SK-N-SH treated with all-trans-retinoic acid at 6 μM for 48 hours (cell line): ENCODE measurements around the gene SAMD3.

Experiments
- ATAC-seq: fragments of 200-7000 bp; cut with Tn5 transposase; 3 replicates; pipeline ENCODE4 v1.9.1; 2020; ENCODE audit warnings: mild to moderate bottlenecking, moderate library complexity
- ARNTL ChIP-seq: fragments of 450-650 bp; formaldehyde crosslinking; IDR thresholded peaks from 2 replicates; pipeline ENCODE4 v1.5.0; 2020; ENCODE audit warnings: low read depth, mild to moderate bottlenecking, moderate library complexity, borderline replicate concordance
- BACH2 ChIP-seq: fragments of 250-450 bp; sonication (Bioruptor Pico); IDR thresholded peaks from 2 replicates; pipeline ENCODE4 v1.9.0; 2021; ENCODE audit warnings: mild to moderate bottlenecking, borderline replicate concordance
- CSDC2 ChIP-seq: fragments of 250-450 bp; sonication (Bioruptor Pico); IDR thresholded peaks from 2 replicates; pipeline ENCODE4 v1.5.0; 2020; ENCODE audit warnings: mild to moderate bottlenecking, moderate library complexity
- ESRRG ChIP-seq: fragments of 250-450 bp; sonication (Bioruptor Pico); IDR thresholded peaks from 2 replicates; pipeline ENCODE4 v1.6.1; 2021; ENCODE audit warnings: mild to moderate bottlenecking
- GLIS3 ChIP-seq: fragments of 250-450 bp; sonication (Bioruptor Pico); IDR thresholded peaks from 2 replicates; pipeline ENCODE4 v1.5.0; 2020; ENCODE audit warnings: mild to moderate bottlenecking, moderate library complexity
- ISL1 ChIP-seq: fragments of 250-450 bp; sonication (Bioruptor Pico); IDR thresholded peaks from 2 replicates; pipeline ENCODE4 v2.1.2; 2022; ENCODE audit warnings: mild to moderate bottlenecking, moderate library complexity
- OSR1 ChIP-seq: fragments of 250-450 bp; sonication (Bioruptor Pico); IDR thresholded peaks from 2 replicates; pipeline ENCODE4 v1.8.0; 2022; ENCODE audit warnings: moderate library complexity, mild to moderate bottlenecking, inconsistent platforms
- PPARA ChIP-seq: fragments of 250-450 bp; sonication (Bioruptor Pico); IDR thresholded peaks from 2 replicates; pipeline ENCODE4 v1.5.0; 2020; ENCODE audit warnings: mild to moderate bottlenecking, borderline replicate concordance
- RARB ChIP-seq: fragments of 250-450 bp; sonication (Bioruptor Pico); IDR thresholded peaks from 2 replicates; pipeline ENCODE4 v1.8.0; 2021; ENCODE audit warnings: mild to moderate bottlenecking, moderate library complexity
- SNAI2 ChIP-seq: fragments of 250-450 bp; sonication (Bioruptor Pico); IDR thresholded peaks from 2 replicates; pipeline ENCODE4 v1.5.0; 2020; ENCODE audit warnings: mild to moderate bottlenecking, moderate library complexity
- TCF4 ChIP-seq: fragments of 250-450 bp; sonication (Bioruptor Pico); IDR thresholded peaks from 2 replicates; pipeline ENCODE4 v1.8.0; 2021; ENCODE audit warnings: mild to moderate bottlenecking, moderate library complexity, borderline replicate concordance
- TOX ChIP-seq: fragments of 250-450 bp; sonication (Bioruptor Pico); IDR thresholded peaks from 2 replicates; pipeline ENCODE4 v1.8.0; 2021; ENCODE audit warnings: mild to moderate bottlenecking, moderate library complexity, borderline replicate concordance
- ZC3H10 ChIP-seq: fragments of 250-450 bp; sonication (Bioruptor Pico); IDR thresholded peaks from 2 replicates; pipeline ENCODE4 v1.5.1; 2021; ENCODE audit warnings: mild to moderate bottlenecking, moderate library complexity
- ZFP3 ChIP-seq: fragments of 250-450 bp; sonication (Bioruptor Pico); IDR thresholded peaks from 2 replicates; pipeline ENCODE4 v1.5.0; 2020; ENCODE audit warnings: mild to moderate bottlenecking, moderate library complexity
- ZFP30 ChIP-seq: fragments of 450-650 bp; formaldehyde crosslinking; IDR thresholded peaks from 2 replicates; pipeline ENCODE4 v1.5.0; 2022; ENCODE audit warnings: mild to moderate bottlenecking, moderate library complexity
- ZNF565 ChIP-seq: fragments of 450-650 bp; formaldehyde crosslinking; conservative IDR thresholded peaks from 2 replicates; pipeline ENCODE4 v1.5.0; 2020; ENCODE audit warnings: low read depth, mild to moderate bottlenecking, moderate library complexity
- ZNF70 ChIP-seq: fragments of 450-650 bp; formaldehyde crosslinking; IDR thresholded peaks from 2 replicates; pipeline ENCODE4 v1.5.0; 2020; ENCODE audit warnings: mild to moderate bottlenecking, moderate library complexity
- ZNF8 ChIP-seq: fragments of 450-650 bp; formaldehyde crosslinking; IDR thresholded peaks from 2 replicates; pipeline ENCODE4 v1.5.0; 2020; ENCODE audit warnings: mild to moderate bottlenecking, moderate library complexity
- TF ChIP-seq, protein P1 (sequence below): fragments of 250-450 bp; sonication (Bioruptor Pico); IDR thresholded peaks from 2 replicates; pipeline ENCODE4 v1.5.1; 2021; ENCODE audit warnings: mild to moderate bottlenecking, moderate library complexity
- TF ChIP-seq, protein P2 (sequence below): fragments of 250-450 bp; sonication (Bioruptor Pico); IDR thresholded peaks from 2 replicates; pipeline ENCODE4 v1.8.0; 2020; ENCODE audit warnings: mild to moderate bottlenecking, moderate library complexity, borderline replicate concordance
- TF ChIP-seq, protein P3 (sequence below): fragments of 250-450 bp; sonication (Bioruptor Pico); IDR thresholded peaks from 2 replicates; pipeline ENCODE4 v1.5.1; 2020; ENCODE audit warnings: low read depth, mild to moderate bottlenecking, moderate library complexity
- TF ChIP-seq, protein P4 (sequence below): fragments of 250-450 bp; sonication (Bioruptor Pico); IDR thresholded peaks from 2 replicates; pipeline ENCODE4 v1.5.0; 2020; ENCODE audit warnings: mild to moderate bottlenecking, moderate library complexity
- TF ChIP-seq, protein P5 (sequence below): fragments of 250-450 bp; sonication (Bioruptor Pico); IDR thresholded peaks from 2 replicates; pipeline ENCODE4 v1.8.0; 2021; ENCODE audit warnings: low read depth, mild to moderate bottlenecking, moderate library complexity, borderline replicate concordance

The SAMD3 gene

DNA sequence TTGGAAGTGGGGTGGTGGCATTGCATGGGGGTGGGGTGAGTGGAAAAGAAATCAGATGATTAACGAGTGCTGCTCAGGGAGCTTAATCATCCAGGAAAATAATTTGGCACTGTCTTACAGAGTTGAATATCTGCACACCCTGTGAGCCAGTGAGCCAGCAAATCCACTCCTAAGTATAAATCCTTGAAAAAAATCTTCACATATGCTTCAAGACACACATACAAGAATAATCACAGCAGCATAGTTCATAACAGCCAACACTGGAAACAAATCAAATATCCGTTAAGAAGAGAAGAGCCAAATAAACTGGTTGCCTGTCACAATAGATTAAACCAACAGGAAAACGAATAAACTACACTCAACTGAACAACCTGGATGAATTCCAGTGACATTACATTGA is 62.8 kb downstream of the SAMD3 start:
- no peak for ATAC-seq
- TF ChIP-seq PPARA (no peak), CSDC2 (CRISPR knock-in tag) (no peak), ESRRG (CRISPR knock-in tag) (no peak), ZC3H10 (no peak), BACH2 (CRISPR knock-in tag) (no peak)
- TF ChIP-seq, protein P1, sequence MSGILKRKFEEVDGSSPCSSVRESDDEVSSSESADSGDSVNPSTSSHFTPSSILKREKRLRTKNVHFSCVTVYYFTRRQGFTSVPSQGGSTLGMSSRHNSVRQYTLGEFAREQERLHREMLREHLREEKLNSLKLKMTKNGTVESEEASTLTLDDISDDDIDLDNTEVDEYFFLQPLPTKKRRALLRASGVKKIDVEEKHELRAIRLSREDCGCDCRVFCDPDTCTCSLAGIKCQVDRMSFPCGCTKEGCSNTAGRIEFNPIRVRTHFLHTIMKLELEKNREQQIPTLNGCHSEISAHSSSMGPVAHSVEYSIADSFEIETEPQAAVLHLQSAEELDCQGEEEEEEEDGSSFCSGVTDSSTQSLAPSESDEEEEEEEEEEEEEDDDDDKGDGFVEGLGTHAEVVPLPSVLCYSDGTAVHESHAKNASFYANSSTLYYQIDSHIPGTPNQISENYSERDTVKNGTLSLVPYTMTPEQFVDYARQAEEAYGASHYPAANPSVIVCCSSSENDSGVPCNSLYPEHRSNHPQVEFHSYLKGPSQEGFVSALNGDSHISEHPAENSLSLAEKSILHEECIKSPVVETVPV (CRISPR knock-in tag) = no peak

DNA sequence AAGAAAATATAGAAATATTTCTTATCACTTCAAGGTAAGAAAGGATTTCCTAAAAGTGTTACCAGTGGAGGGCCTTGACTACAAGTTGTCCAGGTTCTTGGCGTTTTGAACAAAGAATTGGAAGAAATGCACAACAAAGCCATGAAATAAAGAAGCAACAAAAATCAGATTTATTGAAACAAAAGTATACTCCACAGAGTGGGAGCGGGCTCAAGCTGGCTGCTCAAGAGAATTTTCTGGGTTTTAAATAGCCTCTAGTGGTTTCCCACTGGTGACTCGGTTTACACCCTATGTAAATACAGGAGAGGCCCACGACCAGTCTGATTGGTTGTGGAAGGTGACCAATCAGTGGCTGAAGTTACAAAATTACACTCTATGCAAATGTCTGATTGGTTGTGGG is 64.2 kb downstream of the SAMD3 start:
- TF ChIP-seq, protein P2, sequence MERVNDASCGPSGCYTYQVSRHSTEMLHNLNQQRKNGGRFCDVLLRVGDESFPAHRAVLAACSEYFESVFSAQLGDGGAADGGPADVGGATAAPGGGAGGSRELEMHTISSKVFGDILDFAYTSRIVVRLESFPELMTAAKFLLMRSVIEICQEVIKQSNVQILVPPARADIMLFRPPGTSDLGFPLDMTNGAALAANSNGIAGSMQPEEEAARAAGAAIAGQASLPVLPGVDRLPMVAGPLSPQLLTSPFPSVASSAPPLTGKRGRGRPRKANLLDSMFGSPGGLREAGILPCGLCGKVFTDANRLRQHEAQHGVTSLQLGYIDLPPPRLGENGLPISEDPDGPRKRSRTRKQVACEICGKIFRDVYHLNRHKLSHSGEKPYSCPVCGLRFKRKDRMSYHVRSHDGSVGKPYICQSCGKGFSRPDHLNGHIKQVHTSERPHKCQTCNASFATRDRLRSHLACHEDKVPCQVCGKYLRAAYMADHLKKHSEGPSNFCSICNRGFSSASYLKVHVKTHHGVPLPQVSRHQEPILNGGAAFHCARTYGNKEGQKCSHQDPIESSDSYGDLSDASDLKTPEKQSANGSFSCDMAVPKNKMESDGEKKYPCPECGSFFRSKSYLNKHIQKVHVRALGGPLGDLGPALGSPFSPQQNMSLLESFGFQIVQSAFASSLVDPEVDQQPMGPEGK (CRISPR knock-in tag) = no peak
- TF ChIP-seq, protein P3, sequence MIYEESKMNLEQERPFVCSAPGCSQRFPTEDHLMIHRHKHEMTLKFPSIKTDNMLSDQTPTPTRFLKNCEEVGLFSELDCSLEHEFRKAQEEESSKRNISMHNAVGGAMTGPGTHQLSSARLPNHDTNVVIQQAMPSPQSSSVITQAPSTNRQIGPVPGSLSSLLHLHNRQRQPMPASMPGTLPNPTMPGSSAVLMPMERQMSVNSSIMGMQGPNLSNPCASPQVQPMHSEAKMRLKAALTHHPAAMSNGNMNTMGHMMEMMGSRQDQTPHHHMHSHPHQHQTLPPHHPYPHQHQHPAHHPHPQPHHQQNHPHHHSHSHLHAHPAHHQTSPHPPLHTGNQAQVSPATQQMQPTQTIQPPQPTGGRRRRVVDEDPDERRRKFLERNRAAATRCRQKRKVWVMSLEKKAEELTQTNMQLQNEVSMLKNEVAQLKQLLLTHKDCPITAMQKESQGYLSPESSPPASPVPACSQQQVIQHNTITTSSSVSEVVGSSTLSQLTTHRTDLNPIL (CRISPR knock-in tag) = no peak
- no peak for TF ChIP-seq TOX (CRISPR knock-in tag)
- ATAC-seq = no peak

DNA sequence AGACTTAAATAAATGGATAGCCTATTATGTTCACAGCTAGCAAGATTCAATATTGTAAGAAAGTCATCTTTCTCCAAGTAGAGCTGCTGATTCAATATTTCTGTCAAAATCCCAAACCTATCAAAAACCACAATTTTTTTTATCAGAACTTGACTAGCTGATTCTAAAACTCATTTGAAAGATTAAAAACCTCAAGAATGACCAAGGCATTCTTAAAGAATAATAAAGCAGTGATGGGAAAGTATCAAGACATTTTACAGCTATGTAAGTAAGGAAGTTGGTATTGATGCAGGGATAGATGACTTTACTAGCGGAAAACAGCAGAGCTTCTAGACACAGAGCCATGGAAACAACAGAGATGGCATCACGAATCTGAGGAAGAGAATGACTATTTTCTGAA is 64.7 kb downstream of the SAMD3 start:
- ATAC-seq = no peak
- no peak for TF ChIP-seq GLIS3 (CRISPR knock-in tag)
- no peak for TF ChIP-seq ESRRG (CRISPR knock-in tag)
- no peak for TF ChIP-seq ISL1
- TF ChIP-seq ZC3H10 = no peak
- TF ChIP-seq, all 23 proteins: peak for 0

DNA sequence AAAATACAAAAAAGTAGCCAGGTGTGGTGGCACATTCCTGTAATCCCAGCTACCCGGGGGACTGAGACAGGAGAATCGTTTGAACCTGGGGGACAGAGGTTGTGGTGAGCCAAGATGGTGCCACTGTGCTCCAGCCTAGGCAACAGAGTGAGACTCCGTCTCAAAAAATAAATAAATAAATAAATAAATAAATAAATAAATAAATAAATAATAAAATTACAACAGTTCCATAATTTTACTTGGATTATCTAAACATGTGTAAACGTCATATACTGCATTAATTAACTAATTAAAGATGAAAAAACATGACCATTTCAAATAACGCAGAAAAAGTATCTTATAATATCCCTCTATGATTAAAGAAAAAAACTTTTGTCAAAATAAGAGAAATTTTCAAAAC is 65.8 kb downstream of the SAMD3 start:
- no peak for TF ChIP-seq RARB
- TF ChIP-seq ZNF8 (CRISPR knock-in tag) = no peak
- TF ChIP-seq TOX (CRISPR knock-in tag) = no peak
- no peak for TF ChIP-seq CSDC2 (CRISPR knock-in tag)
- no peak for TF ChIP-seq PPARA
- TF ChIP-seq, protein P3 (CRISPR knock-in tag) = no peak
- TF ChIP-seq ISL1 = no peak
- TF ChIP-seq, protein P4, sequence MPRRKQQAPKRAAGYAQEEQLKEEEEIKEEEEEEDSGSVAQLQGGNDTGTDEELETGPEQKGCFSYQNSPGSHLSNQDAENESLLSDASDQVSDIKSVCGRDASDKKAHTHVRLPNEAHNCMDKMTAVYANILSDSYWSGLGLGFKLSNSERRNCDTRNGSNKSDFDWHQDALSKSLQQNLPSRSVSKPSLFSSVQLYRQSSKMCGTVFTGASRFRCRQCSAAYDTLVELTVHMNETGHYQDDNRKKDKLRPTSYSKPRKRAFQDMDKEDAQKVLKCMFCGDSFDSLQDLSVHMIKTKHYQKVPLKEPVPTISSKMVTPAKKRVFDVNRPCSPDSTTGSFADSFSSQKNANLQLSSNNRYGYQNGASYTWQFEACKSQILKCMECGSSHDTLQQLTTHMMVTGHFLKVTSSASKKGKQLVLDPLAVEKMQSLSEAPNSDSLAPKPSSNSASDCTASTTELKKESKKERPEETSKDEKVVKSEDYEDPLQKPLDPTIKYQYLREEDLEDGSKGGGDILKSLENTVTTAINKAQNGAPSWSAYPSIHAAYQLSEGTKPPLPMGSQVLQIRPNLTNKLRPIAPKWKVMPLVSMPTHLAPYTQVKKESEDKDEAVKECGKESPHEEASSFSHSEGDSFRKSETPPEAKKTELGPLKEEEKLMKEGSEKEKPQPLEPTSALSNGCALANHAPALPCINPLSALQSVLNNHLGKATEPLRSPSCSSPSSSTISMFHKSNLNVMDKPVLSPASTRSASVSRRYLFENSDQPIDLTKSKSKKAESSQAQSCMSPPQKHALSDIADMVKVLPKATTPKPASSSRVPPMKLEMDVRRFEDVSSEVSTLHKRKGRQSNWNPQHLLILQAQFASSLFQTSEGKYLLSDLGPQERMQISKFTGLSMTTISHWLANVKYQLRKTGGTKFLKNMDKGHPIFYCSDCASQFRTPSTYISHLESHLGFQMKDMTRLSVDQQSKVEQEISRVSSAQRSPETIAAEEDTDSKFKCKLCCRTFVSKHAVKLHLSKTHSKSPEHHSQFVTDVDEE (CRISPR knock-in tag) = no peak
- no peak for TF ChIP-seq BACH2 (CRISPR knock-in tag)
- TF ChIP-seq ARNTL (CRISPR knock-in tag) = no peak
- TF ChIP-seq, protein P5, sequence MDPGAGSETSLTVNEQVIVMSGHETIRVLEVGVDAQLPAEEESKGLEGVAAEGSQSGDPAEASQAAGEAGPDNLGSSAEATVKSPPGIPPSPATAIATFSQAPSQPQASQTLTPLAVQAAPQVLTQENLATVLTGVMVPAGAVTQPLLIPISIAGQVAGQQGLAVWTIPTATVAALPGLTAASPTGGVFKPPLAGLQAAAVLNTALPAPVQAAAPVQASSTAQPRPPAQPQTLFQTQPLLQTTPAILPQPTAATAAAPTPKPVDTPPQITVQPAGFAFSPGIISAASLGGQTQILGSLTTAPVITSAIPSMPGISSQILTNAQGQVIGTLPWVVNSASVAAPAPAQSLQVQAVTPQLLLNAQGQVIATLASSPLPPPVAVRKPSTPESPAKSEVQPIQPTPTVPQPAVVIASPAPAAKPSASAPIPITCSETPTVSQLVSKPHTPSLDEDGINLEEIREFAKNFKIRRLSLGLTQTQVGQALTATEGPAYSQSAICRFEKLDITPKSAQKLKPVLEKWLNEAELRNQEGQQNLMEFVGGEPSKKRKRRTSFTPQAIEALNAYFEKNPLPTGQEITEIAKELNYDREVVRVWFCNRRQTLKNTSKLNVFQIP (CRISPR knock-in tag) = no peak
- no peak for TF ChIP-seq ZNF70 (CRISPR knock-in tag)
- no peak for TF ChIP-seq ZNF565 (CRISPR knock-in tag)
- TF ChIP-seq, protein P1 (CRISPR knock-in tag) = no peak
- TF ChIP-seq SNAI2 (CRISPR knock-in tag) = no peak
- TF ChIP-seq ZFP3 (CRISPR knock-in tag) = no peak
- no peak for TF ChIP-seq TCF4
- TF ChIP-seq OSR1 (CRISPR knock-in tag) = no peak
- TF ChIP-seq, protein P2 (CRISPR knock-in tag) = no peak
- no peak for TF ChIP-seq ZFP30 (CRISPR knock-in tag)
- ATAC-seq = no peak
